ENCODE measurements around the gene ATP6AP1.
"Not testable (repeated sequence)": the region's sequence is repeated elsewhere in the genome, so short reads cannot be mapped to it uniquely, and the experiment has no call there.

- TF ChIP-seq CTCF (conservative IDR thresholded peaks at IDR 0.05; ENCODE audit: low read length); EZH2phosphoT487 (IDR thresholded peaks at IDR 0.05; ENCODE audit: borderline replicate concordance): not testable (repeated sequence)
Observed at GRCh38 chrX:154389812-154390747, 38.4 kb upstream of the ATP6AP1 start.

All from Loucy (cell line).